SU-DHL-6 (cell line): ENCODE data around the gene SLC38A6.
A peak's percentile ranks its signal among the peaks of the same experiment; 100 is the strongest.

Source experiments
- H2AFZ ChIP-seq: fragments of 200-600 bp; sonication (generic); 2 replicates; pipeline ENCODE4 v1.6.1; 2014; ENCODE audit warnings: low read depth, mild to moderate bottlenecking, moderate library complexity, mixed read lengths, antibody characterized with exemption, low read length; ENCODE audit not compliant: severe bottlenecking
- H3F3A ChIP-seq: fragments of 200-600 bp; shearing (Covaris generic); 2 replicates; pipeline ENCODE4 v1.6.0; 2016; ENCODE audit warnings: antibody characterized with exemption, mild to moderate bottlenecking; ENCODE audit not compliant: insufficient read depth
- H3K27ac ChIP-seq: fragments of 200-600 bp; sonication (generic); 2 replicates; pipeline ENCODE4 v1.5.1; 2016; ENCODE audit warnings: low read depth, mild to moderate bottlenecking, low read length, moderate library complexity, mixed read lengths
- H3K27me3 ChIP-seq: fragments of 200-600 bp; sonication (generic), shearing (Covaris generic); 2 replicates; pipeline ENCODE4 v1.6.0; 2014; ENCODE audit warnings: mild to moderate bottlenecking, low read length
- H3K36me3 ChIP-seq: fragments of 200-600 bp; sonication (generic); 2 replicates; pipeline ENCODE4 v1.6.1; 2014; ENCODE audit warnings: mild to moderate bottlenecking, low read length, mixed read lengths
- H3K4me2 ChIP-seq: fragments of 300-600, 200-600 bp; shearing (Covaris generic), sonication (generic); 2 replicates; pipeline ENCODE4 v1.6.0; 2014; ENCODE audit warnings: low read length, low read depth, mild to moderate bottlenecking; ENCODE audit not compliant: poor library complexity, severe bottlenecking
- H3K4me3 ChIP-seq: fragments of 200-600 bp; sonication (generic); 2 replicates; pipeline ENCODE4 v1.5.1; 2014; ENCODE audit warnings: antibody characterized with exemption, low read length, mild to moderate bottlenecking, mixed read lengths; ENCODE audit not compliant: insufficient read depth, poor library complexity, severe bottlenecking
- H3K79me2 ChIP-seq: fragments of 200-600 bp; sonication (generic); 2 replicates; pipeline ENCODE4 v1.6.1; 2014; ENCODE audit warnings: mild to moderate bottlenecking, low read length, moderate library complexity; ENCODE audit not compliant: insufficient read depth
- H3K9ac ChIP-seq: fragments of 200-600 bp; sonication (generic); 2 replicates; pipeline ENCODE4 v1.7.0; 2014; ENCODE audit warnings: mild to moderate bottlenecking, low read length
- H3K9me2 ChIP-seq: fragments of 200-600 bp; sonication (generic); replicated peaks from 2 replicates; pipeline ENCODE4 v1.6.1; 2014; ENCODE audit warnings: low read length; ENCODE audit not compliant: insufficient read depth
- H3K9me3 ChIP-seq: fragments of 200-600 bp; sonication (generic); 2 replicates; pipeline ENCODE4 v1.6.1; 2014; ENCODE audit warnings: low read length, mixed read lengths; ENCODE audit not compliant: insufficient read depth
- H4K20me1 ChIP-seq: fragments of 200-600 bp; sonication (generic); 2 replicates; pipeline ENCODE4 v1.6.1; 2014; ENCODE audit warnings: low read depth, mild to moderate bottlenecking, antibody characterized with exemption, low read length, moderate library complexity, mixed read lengths
- EZH2phosphoT487 ChIP-seq: fragments of 200-600 bp; sonication (generic), shearing (Covaris generic); conservative IDR thresholded peaks from 2 replicates; pipeline ENCODE4 v1.6.1; 2018; ENCODE audit warnings: mild to moderate bottlenecking, antibody characterized with exemption, low read length, moderate library complexity, mixed read lengths
- TF ChIP-seq, protein P1 (sequence below): fragments of 200-600 bp; sonication (generic); IDR thresholded peaks from one replicate; pipeline ENCODE4 v1.5.1; 2017; ENCODE audit warnings: antibody characterized with exemption, mild to moderate bottlenecking, low read length, moderate library complexity; ENCODE audit not compliant: insufficient read depth, poor library complexity, severe bottlenecking

The SLC38A6 gene

DNA sequence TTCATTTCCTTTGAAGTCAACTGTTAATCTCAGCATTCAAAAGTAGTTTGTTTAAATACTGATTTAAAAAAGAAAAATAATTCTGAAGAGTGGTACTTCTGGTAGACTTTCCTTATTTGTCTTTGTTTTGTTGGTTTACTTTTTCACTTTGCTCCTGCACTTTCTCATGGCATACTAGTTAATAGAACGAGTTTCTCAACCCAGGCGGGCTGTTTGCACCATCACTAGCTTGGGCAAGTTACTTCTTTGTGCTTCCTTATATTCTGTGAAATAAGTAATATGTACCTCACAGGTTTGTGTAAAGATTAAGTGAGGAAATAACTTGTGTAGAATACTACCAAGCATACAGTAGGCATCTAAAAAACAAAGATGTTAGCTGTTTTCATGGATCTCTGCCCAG lies 45.5 kb downstream of the SLC38A6 start:
- Histone ChIP-seq H3K9ac (no peak overlapping the region), H3K36me3 (no peaks in the 10 kb centered on the region), H3K4me2 (peak overlapping the region; percentile 57), H3F3A (peaks cover 3% of the 10 kb centered on the region; the same call in 1 of the 2 replicates), H3K27me3 (no peaks in the 10 kb centered on the region), H3K9me2 (no peaks in the 10 kb centered on the region), H3K79me2 (no peaks in the 10 kb centered on the region), H3K4me3 (no peak overlapping the region), H4K20me1 (no peaks in the 10 kb centered on the region), H2AFZ (no peak overlapping the region), H3K9me3 (no peaks in the 10 kb centered on the region), H3K27ac (peak overlapping the region; percentile 79)
- no peak for TF ChIP-seq EZH2phosphoT487
- TF ChIP-seq, protein P1, sequence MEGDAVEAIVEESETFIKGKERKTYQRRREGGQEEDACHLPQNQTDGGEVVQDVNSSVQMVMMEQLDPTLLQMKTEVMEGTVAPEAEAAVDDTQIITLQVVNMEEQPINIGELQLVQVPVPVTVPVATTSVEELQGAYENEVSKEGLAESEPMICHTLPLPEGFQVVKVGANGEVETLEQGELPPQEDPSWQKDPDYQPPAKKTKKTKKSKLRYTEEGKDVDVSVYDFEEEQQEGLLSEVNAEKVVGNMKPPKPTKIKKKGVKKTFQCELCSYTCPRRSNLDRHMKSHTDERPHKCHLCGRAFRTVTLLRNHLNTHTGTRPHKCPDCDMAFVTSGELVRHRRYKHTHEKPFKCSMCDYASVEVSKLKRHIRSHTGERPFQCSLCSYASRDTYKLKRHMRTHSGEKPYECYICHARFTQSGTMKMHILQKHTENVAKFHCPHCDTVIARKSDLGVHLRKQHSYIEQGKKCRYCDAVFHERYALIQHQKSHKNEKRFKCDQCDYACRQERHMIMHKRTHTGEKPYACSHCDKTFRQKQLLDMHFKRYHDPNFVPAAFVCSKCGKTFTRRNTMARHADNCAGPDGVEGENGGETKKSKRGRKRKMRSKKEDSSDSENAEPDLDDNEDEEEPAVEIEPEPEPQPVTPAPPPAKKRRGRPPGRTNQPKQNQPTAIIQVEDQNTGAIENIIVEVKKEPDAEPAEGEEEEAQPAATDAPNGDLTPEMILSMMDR: no peak

DNA sequence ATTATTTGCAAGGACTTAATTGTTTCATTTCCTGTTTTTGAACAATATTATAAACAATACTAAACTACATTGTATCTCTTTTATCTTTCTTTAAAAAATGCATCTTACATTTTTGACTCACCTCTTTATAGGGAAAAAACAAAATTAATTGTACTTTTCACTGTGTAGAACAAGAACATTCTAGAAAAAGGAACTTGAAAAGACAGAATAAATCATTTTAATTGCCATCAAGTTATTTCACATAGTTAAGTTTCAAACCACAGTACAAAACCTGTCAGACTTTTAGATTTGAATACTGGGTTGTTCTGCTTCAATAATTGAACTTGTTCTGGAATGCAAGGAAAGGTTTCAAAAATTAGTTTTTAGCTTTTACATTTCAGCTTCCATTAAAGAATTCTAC lies 50.0 kb downstream of the SLC38A6 start:
- Histone ChIP-seq H2AFZ (no peak overlapping the region), H3K36me3 (no peaks in the 10 kb centered on the region), H3K27ac (peak overlapping the region; percentile 71), H3K9me2 (no peaks in the 10 kb centered on the region), H3K4me3 (no peak overlapping the region), H3K79me2 (no peaks in the 10 kb centered on the region), H3K27me3 (no peaks in the 10 kb centered on the region), H4K20me1 (no peaks in the 10 kb centered on the region), H3K9ac (0 out of 2 replicates have a peak overlapping the region, but pooled peaks have one; percentile 23), H3K4me2 (peak overlapping the region; percentile 38), H3F3A (peaks cover 3% of the 10 kb centered on the region; the same call in 1 of the 2 replicates), H3K9me3 (no peaks in the 10 kb centered on the region)
- TF ChIP-seq EZH2phosphoT487: no peak

DNA sequence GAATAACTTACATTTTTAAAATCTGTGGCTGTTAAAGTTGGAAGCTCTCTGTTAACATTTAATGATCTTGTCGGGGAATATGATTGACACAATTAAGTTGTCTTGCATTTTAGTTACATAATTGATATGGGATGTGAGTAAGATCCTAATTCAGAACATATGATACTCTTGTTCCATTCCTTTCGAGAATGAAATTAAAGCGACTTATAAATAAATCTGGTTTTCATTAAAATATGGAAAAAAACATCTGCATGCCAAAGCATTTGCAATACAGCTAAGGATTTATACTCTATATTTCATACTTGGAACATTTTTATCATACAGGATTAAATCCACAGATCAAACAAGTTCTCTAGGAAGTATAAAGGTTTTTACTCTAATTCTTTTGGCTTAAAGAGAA lies 52.0 kb downstream of the SLC38A6 start:
- Histone ChIP-seq H3K27me3 (no peaks in the 10 kb centered on the region), H3F3A (peaks cover under 1% of the 10 kb centered on the region; the same call in 1 of the 2 replicates), H3K79me2 (no peaks in the 10 kb centered on the region), H3K4me3 (no peak overlapping the region), H3K9me2 (no peaks in the 10 kb centered on the region), H4K20me1 (no peaks in the 10 kb centered on the region), H2AFZ (no peak overlapping the region), H3K4me2 (peak overlapping the region; percentile 40), H3K9ac (no peak overlapping the region), H3K27ac (peak overlapping the region; percentile 67; the same call in 1 of the 2 replicates), H3K36me3 (no peaks in the 10 kb centered on the region), H3K9me3 (no peaks in the 10 kb centered on the region)
- TF ChIP-seq, protein P1: no peak
- TF ChIP-seq EZH2phosphoT487: no peak

DNA sequence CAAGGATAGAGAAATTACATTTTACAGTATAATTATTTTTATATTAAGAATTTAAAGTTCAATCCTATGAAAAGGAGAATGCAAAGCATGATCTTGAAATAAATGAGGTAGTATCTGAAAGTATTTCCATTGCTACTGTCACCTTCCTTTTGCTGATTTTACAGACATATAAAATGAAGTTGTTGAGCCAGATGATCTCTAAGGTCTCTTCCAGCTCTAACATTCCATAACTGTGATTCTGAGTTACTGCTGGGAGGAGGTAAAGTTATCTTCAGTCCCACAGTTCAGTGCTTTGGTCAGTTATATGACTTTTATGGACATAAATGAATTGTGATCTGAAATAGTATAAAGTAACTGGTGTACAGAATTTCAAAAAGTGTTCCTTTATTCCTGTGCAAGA lies 52.8 kb downstream of the SLC38A6 start:
- H3K4me3 ChIP-seq: no peak overlapping the region
- H3K9me2 ChIP-seq: no peaks in the 10 kb centered on the region
- H3K36me3 ChIP-seq: no peaks in the 10 kb centered on the region
- no peaks in the 10 kb centered on the region for H3K79me2 ChIP-seq
- H3K9me3 ChIP-seq: no peaks in the 10 kb centered on the region
- no peak for TF ChIP-seq EZH2phosphoT487
- TF ChIP-seq, protein P1: no peak
- no peak overlapping the region for H2AFZ ChIP-seq
- no peaks in the 10 kb centered on the region for H3F3A ChIP-seq
- peak overlapping the region; percentile 40 for H3K4me2 ChIP-seq
- peak overlapping the region; percentile 24 for H3K9ac ChIP-seq
- H3K27me3 ChIP-seq: no peaks in the 10 kb centered on the region
- peak overlapping the region; percentile 67 for H3K27ac ChIP-seq
- no peaks in the 10 kb centered on the region for H4K20me1 ChIP-seq
